ENCODE results near the gene SENP3.
A peak's percentile ranks its signal among the peaks of the same experiment; 100 is the strongest.

SENP3 gene

GRCh38 chr17:7561589-7562207, at the start of gene SENP3:
Gene SENP3, plus strand, starts transcription at chr17:7561919. Its CDS starts 1,158 bp downstream, at chr17:7563077.
- DNase-seq = peak; percentile 65

- DNase-seq = no peak
Measured at GRCh38 chr17:7512105-7512504, 49.6 kb upstream of the SENP3 start.

- no peak for DNase-seq
Measured at GRCh38 chr17:7512824-7513540, 48.7 kb upstream of the SENP3 start.

- no peak for DNase-seq
Measured at GRCh38 chr17:7513850-7514419, 47.8 kb upstream of the SENP3 start.

- DNase-seq = no peak
Measured at GRCh38 chr17:7515911-7516610, 45.7 kb upstream of the SENP3 start.

- no peak for DNase-seq
Measured at GRCh38 chr17:7523033-7523432, 38.7 kb upstream of the SENP3 start.

GRCh38 chr17:7528842-7529241, 32.9 kb upstream of the SENP3 start:
- no peak for DNase-seq

GRCh38 chr17:7530023-7530900, 31.5 kb upstream of the SENP3 start:
- DNase-seq = no peak

GRCh38 chr17:7538050-7538449, 23.7 kb upstream of the SENP3 start:
- no peak for DNase-seq

- DNase-seq = no peak
Measured at GRCh38 chr17:7538891-7539545, 22.7 kb upstream of the SENP3 start.

GRCh38 chr17:7541074-7541621, 20.6 kb upstream of the SENP3 start:
- DNase-seq = no peak

- no peak for DNase-seq
Measured at GRCh38 chr17:7544911-7545310, 16.8 kb upstream of the SENP3 start.

GRCh38 chr17:7548585-7549400, 12.9 kb upstream of the SENP3 start, which contains the start of gene TNFSF12:
Gene TNFSF12, plus strand, starts transcription at chr17:7549058. Its CDS starts 96 bp downstream, at chr17:7549154.
- no peak for DNase-seq

GRCh38 chr17:7549401-7550055, 12.2 kb upstream of the SENP3 start:
- DNase-seq = no peak

- no peak for DNase-seq
Measured at GRCh38 chr17:7550344-7550743, 11.4 kb upstream of the SENP3 start.

GRCh38 chr17:7551396-7551795, 10.3 kb upstream of the SENP3 start:
- no peak for DNase-seq

- DNase-seq = no peak
Measured at GRCh38 chr17:7552621-7553051, 9.1 kb upstream of the SENP3 start.

- DNase-seq = no peak
Measured at GRCh38 chr17:7553356-7553755, 8.4 kb upstream of the SENP3 start.

GRCh38 chr17:7555320-7555948, 6.3 kb upstream of the SENP3 start:
- DNase-seq = no peak

GRCh38 chr17:7556627-7557026, 5.1 kb upstream of the SENP3 start:
- no peak for DNase-seq
